ENCODE results near the gene ADCY3. TPM values are rescaled to one million over a fixed set of nuclear protein-coding genes. Genes with fewer than 3 reads are reported as not detected.

Gene ADCY3
- total RNA-seq, 3 donors from 2014 or later, result 29.3 to 89.1 (median 56.1) TPM

- H3K4me3 ChIP-seq, result no peak overlapping the region
- no peak for DNase-seq (ENCODE audit: low spot score in 2 of 2)
- H3K36me3 ChIP-seq, result peaks cover 5% of the 10 kb centered on the region
- intact Hi-C loops (cut with DNase I; ENCODE audit: low total_unique reads), result no loop called here
- H3K27ac ChIP-seq, result no peak overlapping the region
- no peak for TF ChIP-seq POLR2A (IDR thresholded peaks at IDR 0.05)
- no peaks in the 10 kb centered on the region for H3K27me3 ChIP-seq
- no peaks in the 10 kb centered on the region for H3K9me3 ChIP-seq
- H3K4me1 ChIP-seq, result no peaks in the 10 kb centered on the region
Observed at GRCh38 chr2:24947561-24948157, 27.6 kb upstream of the ADCY3 start.

GRCh38 chr2:24945907-24946306 is 25.9 kb upstream of the ADCY3 start:
- no peak overlapping the region for H3K4me3 ChIP-seq
- intact Hi-C loops (cut with DNase I; ENCODE audit: low total_unique reads), result no loop called here
- TF ChIP-seq POLR2A (IDR thresholded peaks at IDR 0.05) (no peak), CTCF (IDR thresholded peaks at IDR 0.05) (no peak), POLR2AphosphoS5 (IDR thresholded peaks at IDR 0.05) (no peak)
- no peak overlapping the region for H3K27ac ChIP-seq
- DNase-seq (ENCODE audit: low spot score in 2 of 2), result no peak
- no peaks in the 10 kb centered on the region for H3K9me3 ChIP-seq
- no peaks in the 10 kb centered on the region for H3K27me3 ChIP-seq
- peaks cover 5% of the 10 kb centered on the region for H3K36me3 ChIP-seq
- H3K4me1 ChIP-seq, result no peaks in the 10 kb centered on the region

- no peak overlapping the region for H3K4me3 ChIP-seq
- H3K9me3 ChIP-seq, result no peaks in the 10 kb centered on the region
- H3K36me3 ChIP-seq, result peaks cover 5% of the 10 kb centered on the region
- no peak for DNase-seq (ENCODE audit: low spot score in 2 of 2)
- intact Hi-C loops (cut with DNase I; ENCODE audit: low total_unique reads), result no loop called here
- no peak for TF ChIP-seq CTCF (IDR thresholded peaks at IDR 0.05)
- no peaks in the 10 kb centered on the region for H3K4me1 ChIP-seq
- no peaks in the 10 kb centered on the region for H3K27me3 ChIP-seq
- H3K27ac ChIP-seq, result no peak overlapping the region
Observed at GRCh38 chr2:24943427-24944053, 23.5 kb upstream of the ADCY3 start.

- Histone ChIP-seq H3K9me3 (no peaks in the 10 kb centered on the region), H3K27ac (no peak overlapping the region), H3K36me3 (no peaks in the 10 kb centered on the region), H3K4me1 (no peaks in the 10 kb centered on the region), H3K27me3 (no peaks in the 10 kb centered on the region), H3K4me3 (no peak overlapping the region)
- no peak for DNase-seq (ENCODE audit: low spot score in 2 of 2)
- intact Hi-C loops (cut with DNase I; ENCODE audit: low total_unique reads), result no loop called here
- TF ChIP-seq POLR2A (IDR thresholded peaks at IDR 0.05) (no peak), POLR2AphosphoS5 (IDR thresholded peaks at IDR 0.05) (no peak), CTCF (IDR thresholded peaks at IDR 0.05) (no peak)
Observed at GRCh38 chr2:24939353-24939752, 19.3 kb upstream of the ADCY3 start.

DNA sequence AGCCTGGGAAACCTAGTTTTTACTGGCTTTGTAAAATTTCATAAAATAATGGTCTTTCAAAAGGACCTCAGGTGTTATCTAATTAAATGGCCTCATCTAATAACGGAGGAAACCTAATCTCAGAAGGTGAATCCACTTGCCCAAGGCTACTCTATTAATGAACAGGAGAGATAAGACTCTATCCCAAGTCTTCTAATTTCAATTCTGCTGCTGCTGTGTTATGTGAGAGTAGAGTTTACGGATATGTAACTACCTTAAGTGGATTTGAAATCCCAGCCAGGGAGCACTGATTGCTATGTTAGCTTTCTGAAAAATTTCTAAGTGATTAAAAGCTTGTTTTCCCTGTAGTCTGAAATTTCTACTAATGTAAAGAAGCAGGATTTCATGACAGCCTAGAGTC is 17.2 kb upstream of the ADCY3 start:
- Histone ChIP-seq H3K9me3 (no peaks in the 10 kb centered on the region), H3K27me3 (no peaks in the 10 kb centered on the region), H3K27ac (no peak overlapping the region), H3K4me1 (no peaks in the 10 kb centered on the region), H3K36me3 (no peaks in the 10 kb centered on the region), H3K4me3 (no peak overlapping the region)
- DNase-seq (ENCODE audit: low spot score in 2 of 2), result no peak
- intact Hi-C loops (cut with DNase I; ENCODE audit: low total_unique reads), result no loop called here
- no peak for TF ChIP-seq POLR2AphosphoS5 (IDR thresholded peaks at IDR 0.05)
- TF ChIP-seq POLR2A (IDR thresholded peaks at IDR 0.05), result no peak
- TF ChIP-seq CTCF (IDR thresholded peaks at IDR 0.05), result no peak

Data from breast epithelium (tissue), 4 donors.